PC-9 (cell line): ENCODE data around the gene SYCE3.

Experiments
- CTCF ChIP-seq: fragments of 200-600 bp; sonication (generic); conservative IDR thresholded peaks from 2 replicates; pipeline ENCODE4 v1.6.1; 2017; ENCODE audit warnings: mixed run types, antibody characterized with exemption, mild to moderate bottlenecking, moderate library complexity
- EZH2 ChIP-seq: fragments of 200-600 bp; sonication (generic); IDR thresholded peaks from 2 replicates; pipeline ENCODE4 v1.8.0; 2017; ENCODE audit warnings: antibody characterized with exemption, low read depth

GRCh38 chr22:50505276-50505775, 57.4 kb downstream of the SYCE3 start:
- no peak for TF ChIP-seq CTCF
- TF ChIP-seq EZH2, result no peak
